ENCODE data around the gene CHAT. TPM values are rescaled to one million over a fixed set of nuclear protein-coding genes. Genes with fewer than 3 reads are reported as not detected.

Gene CHAT
- 0.62 TPM for total RNA-seq

GRCh38 chr10:49613882-49614241, at the start of gene CHAT:
Gene CHAT, plus strand, starts transcription at chr10:49614037. Its CDS starts 153 bp downstream, at chr10:49614190.
- no peak for DNase-seq

GRCh38 chr10:49564461-49565009, 49.3 kb upstream of the CHAT start:
- DNase-seq = no peak

- DNase-seq = no peak
Observed at GRCh38 chr10:49567810-49568209, 46.0 kb upstream of the CHAT start.

- DNase-seq = no peak
Observed at GRCh38 chr10:49568235-49568634, 45.6 kb upstream of the CHAT start.

GRCh38 chr10:49569031-49569631, 44.7 kb upstream of the CHAT start:
- no peak for DNase-seq

- no peak for DNase-seq
Observed at GRCh38 chr10:49571388-49571787, 42.4 kb upstream of the CHAT start.

GRCh38 chr10:49572594-49573114, 41.2 kb upstream of the CHAT start:
- DNase-seq = no peak

- DNase-seq = no peak
Observed at GRCh38 chr10:49575489-49576072, 38.3 kb upstream of the CHAT start.

- no peak for DNase-seq
Observed at GRCh38 chr10:49577182-49577925, 36.5 kb upstream of the CHAT start.

- no peak for DNase-seq
Observed at GRCh38 chr10:49578392-49578791, 35.4 kb upstream of the CHAT start.

GRCh38 chr10:49579621-49580020, 34.2 kb upstream of the CHAT start:
- no peak for DNase-seq

- no peak for DNase-seq
Observed at GRCh38 chr10:49585387-49585786, 28.4 kb upstream of the CHAT start.

- no peak for DNase-seq
Observed at GRCh38 chr10:49587981-49588380, 25.9 kb upstream of the CHAT start.

GRCh38 chr10:49592726-49593563, 20.9 kb upstream of the CHAT start:
- no peak for DNase-seq

GRCh38 chr10:49593564-49593875, 20.3 kb upstream of the CHAT start:
- DNase-seq = no peak

GRCh38 chr10:49593998-49594397, 19.8 kb upstream of the CHAT start:
- no peak for DNase-seq

GRCh38 chr10:49594594-49594993, 19.2 kb upstream of the CHAT start:
- peak; percentile 17 for DNase-seq

GRCh38 chr10:49595003-49595712, 18.7 kb upstream of the CHAT start:
- no peak for DNase-seq

- DNase-seq = no peak
Observed at GRCh38 chr10:49595713-49596492, 17.9 kb upstream of the CHAT start.

- no peak for DNase-seq
Observed at GRCh38 chr10:49596493-49596809, 17.4 kb upstream of the CHAT start.

GRCh38 chr10:49596836-49597235, 17.0 kb upstream of the CHAT start:
- no peak for DNase-seq

Data from occipital lobe (tissue), 2 donors.